GM12878 (cell line): ENCODE data around the gene PIF1. TPM values are rescaled to one million over a fixed set of nuclear protein-coding genes. Genes with fewer than 3 reads are reported as not detected.

Experiments
- ATAC-seq: fragments of 200-7000 bp; cut with Tn5 transposase; 3 replicates; pipeline ENCODE4 v1.9.1; 2020; ENCODE audit warnings: mild to moderate bottlenecking, moderate library complexity
- BruUV-seq: library from RNA; stranded (reverse); fragments of 400-500 nt; replicated peaks from 2 replicates; lab custom pipeline; 2021; lab: Mats Ljungman, UMichigan
- CTCF ChIA-PET: fragments of 300-600 bp; sonication (Branson Sonifier 250); formaldehyde crosslinking; extraction: SDS; loops from one replicate; lab custom pipeline; 2021; ENCODE audit warnings: inconsistent platforms; lab: Yijun Ruan, JAX
- POLR2A ChIA-PET: fragments of 350-600 bp; formaldehyde crosslinking; extraction: SDS; loops from one replicate; lab custom pipeline; 2021; ENCODE audit warnings: inconsistent platforms; lab: Charles Lee
- RAD21 ChIA-PET: fragments of 300-600 bp; sonication (Branson Sonifier 250); formaldehyde crosslinking; loops from one replicate; lab custom pipeline; 2023; ENCODE audit warnings: antibody characterized with exemption; ENCODE audit not compliant: unreplicated experiment; lab: Charles Lee
- SMC1A ChIA-PET: fragments of 300-600 bp; sonication (Branson Sonifier 250); formaldehyde crosslinking; loops from one replicate; lab custom pipeline; 2023; ENCODE audit not compliant: unreplicated experiment, uncharacterized antibody; lab: Charles Lee
- DNase-seq: peaks from one replicate; pipeline ENCODE4 v3.0.0-alpha.2; 2011; ENCODE audit warnings: low read depth, low spot score
- FAIRE-seq: peaks from 3 replicates; lab custom pipeline; 2011; peaks lifted over from hg19 to GRCh38; lab: Jason Lieb, UNC
- H2AFZ ChIP-seq: 2 replicates; pipeline ENCODE4 v1.6.0; 2011; ENCODE audit warnings: low read depth, low read length, control low read depth; ENCODE audit not compliant: control insufficient read depth
- H3K27ac ChIP-seq: 2 replicates; pipeline ENCODE4 v1.5.1; 2011; ENCODE audit warnings: control low read depth; ENCODE audit not compliant: control insufficient read depth, insufficient read depth
- H3K27me3 ChIP-seq, 2 experiments: replicated peaks in 1 of 2; 2 replicates each; pipeline versions ENCODE4 v1.6.0 to v1.6.1; 2011; ENCODE audit warnings: low read length in 1 of 2; ENCODE audit not compliant: control insufficient read depth in 2 of 2, insufficient read depth in 2 of 2
- H3K36me3 ChIP-seq, 2 experiments: 2 replicates each; pipeline ENCODE4 v1.5.1; 2011; ENCODE audit warnings: low read length in 1 of 2; ENCODE audit not compliant: control insufficient read depth in 2 of 2, insufficient read depth in 2 of 2
- H3K4me1 ChIP-seq: 2 replicates; pipeline ENCODE4 v1.6.1; 2011; ENCODE audit warnings: mild to moderate bottlenecking, low read length, moderate library complexity, mixed read lengths; ENCODE audit not compliant: control insufficient read depth, insufficient read depth
- H3K4me2 ChIP-seq: 2 replicates; pipeline ENCODE4 v1.6.0; 2011; ENCODE audit warnings: control low read depth; ENCODE audit not compliant: control insufficient read depth, insufficient read depth
- H3K4me3 ChIP-seq: fragments of 200-600 bp; sonication (generic); 2 replicates; pipeline ENCODE4 v1.5.1; 2016
- H3K79me2 ChIP-seq: 2 replicates; pipeline ENCODE4 v1.6.0; 2011; ENCODE audit warnings: low read length; ENCODE audit not compliant: control insufficient read depth, insufficient read depth
- H3K9ac ChIP-seq: 2 replicates; pipeline ENCODE4 v1.8.0; 2011; ENCODE audit warnings: low read length, control low read depth, mixed read lengths; ENCODE audit not compliant: control insufficient read depth, insufficient read depth
- H3K9me3 ChIP-seq: replicated peaks from 3 replicates; pipeline ENCODE4 v1.5.1; 2011; ENCODE audit warnings: mild to moderate bottlenecking, low read length; ENCODE audit not compliant: control insufficient read depth, insufficient read depth
- H4K20me1 ChIP-seq: 2 replicates; pipeline ENCODE4 v1.6.0; 2011; ENCODE audit not compliant: control insufficient read depth, insufficient read depth
- CHD1 ChIP-seq: IDR thresholded peaks from 2 replicates; pipeline ENCODE4 v1.6.1; 2012; ENCODE audit warnings: low read depth, low read length, improper control_type of control experiment
- ESRRA ChIP-seq: IDR thresholded peaks from 2 replicates; pipeline ENCODE4 v1.6.1; 2012; ENCODE audit warnings: mild to moderate bottlenecking, low read length, improper control_type of control experiment
- EZH2 ChIP-seq: IDR thresholded peaks from 2 replicates; pipeline ENCODE4 v1.6.1; 2012; ENCODE audit warnings: low read depth, mild to moderate bottlenecking, control low read depth, inconsistent platforms, low read length, borderline replicate concordance; ENCODE audit not compliant: control insufficient read depth
- GABPA ChIP-seq: IDR thresholded peaks from 2 replicates; pipeline ENCODE4 v1.6.1; 2014; ENCODE audit warnings: antibody characterized with exemption, low read depth, mild to moderate bottlenecking, inconsistent platforms
- IKZF1 ChIP-seq: fragments of 450-650 bp; conservative IDR thresholded peaks from 2 replicates; pipeline ENCODE4 v1.6.1; 2017; ENCODE audit warnings: antibody characterized with exemption, mild to moderate bottlenecking
- POLR2A ChIP-seq: IDR thresholded peaks from 2 replicates; pipeline ENCODE4 v1.6.1; 2011; ENCODE audit warnings: low read depth, mild to moderate bottlenecking, low read length
- TBL1XR1 ChIP-seq: IDR thresholded peaks from 2 replicates; pipeline ENCODE4 v1.6.1; 2012; ENCODE audit warnings: low read depth, low read length, improper control_type of control experiment
- WGBS: methylation state at CpG from one replicate; pipeline ENCODE4 v1.1.6; 2016; ENCODE audit warnings: low lambda C conversion rate; ENCODE audit not compliant: insufficient replicate concordance, insufficient coverage; ENCODE audit errors: missing lambda C conversion rate; 5-methylcytosine and 5-hydroxymethylcytosine counted together
- in situ Hi-C: fragments of 300-500 bp; cut with MboI; formaldehyde crosslinking; loops from 9 replicates; pipeline ENCODE4 v1.14.3; 2018; ENCODE audit warnings: mixed read lengths
- intact Hi-C: fragments of 100-400 bp; cut with micrococcal nuclease; formaldehyde crosslinking; loops from one replicate; pipeline ENCODE4 v1.14.2; 2022; ENCODE audit not compliant: unreplicated experiment
- polyA plus RNA-seq, 11 experiments: library from polyadenylated mRNA; depleted of rRNA in 4 of 11; unstranded in 6 of 11; stranded (reverse) in 5 of 11; fragments of >200 nt; fragmentation: Nextera tagmentation in 4 of 11; fragmentation: Illumina TruSeq in 1 of 11; extraction: Ambion mirVana in 4 of 11; extraction: Trizol in 1 of 11; gene quantifications; 1 replicate in 1 of 11; 2 replicates in 10 of 11; pipeline versions ENCODE4 v1.2.1 to v1.2.3, GENCODE V29; 2011 to 2016; ENCODE audit warnings: inconsistent platforms in 2 of 11, missing spikeins in 2 of 11, low read depth in 1 of 11
- total RNA-seq, 4 experiments: library from RNA; depleted of rRNA in 3 of 4; stranded (reverse); fragments of >200 nt in 3 of 4; fragmentation: Illumina TruSeq in 1 of 4; extraction: Trizol in 1 of 4; gene quantifications; 2 replicates each; pipeline versions ENCODE4 v1.2.1 to v1.2.3, GENCODE V29; 2013 to 2021
- TF ChIP-seq, protein P1 (sequence below): fragments of 450-650 bp; IDR thresholded peaks from 2 replicates; pipeline ENCODE4 v1.6.1; 2014; ENCODE audit warnings: mild to moderate bottlenecking
- TF ChIP-seq, protein P2 (sequence below): fragments of 450-650 bp; IDR thresholded peaks from 2 replicates; pipeline ENCODE4 v1.6.1; 2018; ENCODE audit warnings: mild to moderate bottlenecking, low read depth, moderate library complexity; ENCODE audit not compliant: partially characterized antibody
- TF ChIP-seq, protein P3 (sequence below): IDR thresholded peaks from 2 replicates; pipeline ENCODE4 v1.6.1; 2012; ENCODE audit warnings: mild to moderate bottlenecking, low read depth, low read length
- TF ChIP-seq, protein P4 (sequence below): fragments of 450-650 bp; formaldehyde crosslinking; IDR thresholded peaks from 2 replicates; pipeline ENCODE4 v1.4.0; 2020; ENCODE audit warnings: mild to moderate bottlenecking, moderate library complexity
- TF ChIP-seq, protein P5 (sequence below): IDR thresholded peaks from 2 replicates; pipeline ENCODE4 v1.6.1; 2011; ENCODE audit warnings: low read depth, mild to moderate bottlenecking, low read length, moderate library complexity, borderline replicate concordance; ENCODE audit errors: extremely low read depth

The PIF1 gene
- total and polyA plus RNA-seq, 10 of the 15 experiments (the other 5 are each of a cell fraction or from before 2014, with no cell fraction given) = 3.7 to 68.9 (median 31.1) TPM

DNA sequence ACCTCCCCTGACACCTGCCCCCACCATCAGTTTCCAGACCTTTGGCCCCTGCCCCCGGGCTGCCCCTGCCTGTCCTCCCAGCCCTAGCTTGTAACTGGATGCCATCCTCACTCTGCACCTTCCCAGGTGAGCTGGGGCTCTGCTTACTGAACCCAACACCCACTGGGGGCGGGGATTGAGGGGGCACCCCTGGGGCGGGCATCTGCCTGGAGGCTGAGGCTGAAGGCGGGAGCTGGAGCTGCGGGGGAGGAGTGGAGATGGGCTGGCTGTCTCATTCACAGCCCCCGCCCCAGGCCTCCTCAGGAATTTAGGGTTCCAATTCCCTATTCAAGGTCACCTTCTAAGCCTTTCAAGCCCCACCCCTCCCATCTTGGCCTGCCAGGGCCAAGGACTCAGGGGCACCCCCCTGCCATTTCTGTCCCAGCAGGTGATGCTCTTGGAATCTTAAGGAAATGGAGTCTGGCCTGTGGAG is 17.7 kb downstream of the PIF1 start:
- H3K4me2 ChIP-seq = no peak overlapping the region
- no peaks in the 10 kb centered on the region for H4K20me1 ChIP-seq
- DNase-seq (no peak), ATAC-seq (no peak), FAIRE-seq (no peak)
- WGBS = 56% methylated on average over 6 of the region's 6 CpGs
- peaks cover 13% of the 10 kb centered on the region for H3K4me1 ChIP-seq
- no TSS peak for BruUV-seq
- no peaks in the 10 kb centered on the region for H3K27me3 ChIP-seq
- ChIA-PET RAD21 (interaction anchor here (2.1 to 12.2 kb wide), 5 partner anchors 58 to 86 kb away, joined by 6 to 148 read pairs (median 97); no protein-coding TSS in a partner anchor), SMC1A (interaction anchor here (1.9 to 16.7 kb wide), 3 partner anchors 62 to 87 kb away, joined by 4 to 308 read pairs (median 169); no protein-coding TSS in a partner anchor), CTCF (interaction anchor here (3.8 to 17.1 kb wide), 3 partner anchors 54 to 72 kb away, joined by 15 to 529 read pairs (median 60); no protein-coding TSS in a partner anchor), POLR2A (interaction anchor here (0.7 to 1.2 kb wide), 2 partner anchors 67 to 180 kb away, joined by 3 read pairs; no protein-coding TSS in a partner anchor)
- no peak overlapping the region for H3K9ac ChIP-seq
- H3K4me3 ChIP-seq = no peak overlapping the region
- intact Hi-C loops = no loop called here
- H3K36me3 ChIP-seq = no peaks in the 10 kb centered on the region
- no peak overlapping the region for H3K27ac ChIP-seq
- no peaks in the 10 kb centered on the region for H3K79me2 ChIP-seq
- no peaks in the 10 kb centered on the region for H3K9me3 ChIP-seq
- no peak overlapping the region for H2AFZ ChIP-seq
- in situ Hi-C loops = no loop called here
- TF ChIP-seq ESRRA (no peak), GABPA (no peak), EZH2 (no peak), CHD1 (no peak), TBL1XR1 (no peak), IKZF1 (no peak), POLR2A (no peak)
- TF ChIP-seq, protein P1, sequence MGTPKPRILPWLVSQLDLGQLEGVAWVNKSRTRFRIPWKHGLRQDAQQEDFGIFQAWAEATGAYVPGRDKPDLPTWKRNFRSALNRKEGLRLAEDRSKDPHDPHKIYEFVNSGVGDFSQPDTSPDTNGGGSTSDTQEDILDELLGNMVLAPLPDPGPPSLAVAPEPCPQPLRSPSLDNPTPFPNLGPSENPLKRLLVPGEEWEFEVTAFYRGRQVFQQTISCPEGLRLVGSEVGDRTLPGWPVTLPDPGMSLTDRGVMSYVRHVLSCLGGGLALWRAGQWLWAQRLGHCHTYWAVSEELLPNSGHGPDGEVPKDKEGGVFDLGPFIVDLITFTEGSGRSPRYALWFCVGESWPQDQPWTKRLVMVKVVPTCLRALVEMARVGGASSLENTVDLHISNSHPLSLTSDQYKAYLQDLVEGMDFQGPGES = no peak
- TF ChIP-seq, protein P2, sequence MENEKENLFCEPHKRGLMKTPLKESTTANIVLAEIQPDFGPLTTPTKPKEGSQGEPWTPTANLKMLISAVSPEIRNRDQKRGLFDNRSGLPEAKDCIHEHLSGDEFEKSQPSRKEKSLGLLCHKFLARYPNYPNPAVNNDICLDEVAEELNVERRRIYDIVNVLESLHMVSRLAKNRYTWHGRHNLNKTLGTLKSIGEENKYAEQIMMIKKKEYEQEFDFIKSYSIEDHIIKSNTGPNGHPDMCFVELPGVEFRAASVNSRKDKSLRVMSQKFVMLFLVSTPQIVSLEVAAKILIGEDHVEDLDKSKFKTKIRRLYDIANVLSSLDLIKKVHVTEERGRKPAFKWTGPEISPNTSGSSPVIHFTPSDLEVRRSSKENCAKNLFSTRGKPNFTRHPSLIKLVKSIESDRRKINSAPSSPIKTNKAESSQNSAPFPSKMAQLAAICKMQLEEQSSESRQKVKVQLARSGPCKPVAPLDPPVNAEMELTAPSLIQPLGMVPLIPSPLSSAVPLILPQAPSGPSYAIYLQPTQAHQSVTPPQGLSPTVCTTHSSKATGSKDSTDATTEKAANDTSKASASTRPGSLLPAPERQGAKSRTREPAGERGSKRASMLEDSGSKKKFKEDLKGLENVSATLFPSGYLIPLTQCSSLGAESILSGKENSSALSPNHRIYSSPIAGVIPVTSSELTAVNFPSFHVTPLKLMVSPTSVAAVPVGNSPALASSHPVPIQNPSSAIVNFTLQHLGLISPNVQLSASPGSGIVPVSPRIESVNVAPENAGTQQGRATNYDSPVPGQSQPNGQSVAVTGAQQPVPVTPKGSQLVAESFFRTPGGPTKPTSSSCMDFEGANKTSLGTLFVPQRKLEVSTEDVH = no peak
- TF ChIP-seq, protein P3, sequence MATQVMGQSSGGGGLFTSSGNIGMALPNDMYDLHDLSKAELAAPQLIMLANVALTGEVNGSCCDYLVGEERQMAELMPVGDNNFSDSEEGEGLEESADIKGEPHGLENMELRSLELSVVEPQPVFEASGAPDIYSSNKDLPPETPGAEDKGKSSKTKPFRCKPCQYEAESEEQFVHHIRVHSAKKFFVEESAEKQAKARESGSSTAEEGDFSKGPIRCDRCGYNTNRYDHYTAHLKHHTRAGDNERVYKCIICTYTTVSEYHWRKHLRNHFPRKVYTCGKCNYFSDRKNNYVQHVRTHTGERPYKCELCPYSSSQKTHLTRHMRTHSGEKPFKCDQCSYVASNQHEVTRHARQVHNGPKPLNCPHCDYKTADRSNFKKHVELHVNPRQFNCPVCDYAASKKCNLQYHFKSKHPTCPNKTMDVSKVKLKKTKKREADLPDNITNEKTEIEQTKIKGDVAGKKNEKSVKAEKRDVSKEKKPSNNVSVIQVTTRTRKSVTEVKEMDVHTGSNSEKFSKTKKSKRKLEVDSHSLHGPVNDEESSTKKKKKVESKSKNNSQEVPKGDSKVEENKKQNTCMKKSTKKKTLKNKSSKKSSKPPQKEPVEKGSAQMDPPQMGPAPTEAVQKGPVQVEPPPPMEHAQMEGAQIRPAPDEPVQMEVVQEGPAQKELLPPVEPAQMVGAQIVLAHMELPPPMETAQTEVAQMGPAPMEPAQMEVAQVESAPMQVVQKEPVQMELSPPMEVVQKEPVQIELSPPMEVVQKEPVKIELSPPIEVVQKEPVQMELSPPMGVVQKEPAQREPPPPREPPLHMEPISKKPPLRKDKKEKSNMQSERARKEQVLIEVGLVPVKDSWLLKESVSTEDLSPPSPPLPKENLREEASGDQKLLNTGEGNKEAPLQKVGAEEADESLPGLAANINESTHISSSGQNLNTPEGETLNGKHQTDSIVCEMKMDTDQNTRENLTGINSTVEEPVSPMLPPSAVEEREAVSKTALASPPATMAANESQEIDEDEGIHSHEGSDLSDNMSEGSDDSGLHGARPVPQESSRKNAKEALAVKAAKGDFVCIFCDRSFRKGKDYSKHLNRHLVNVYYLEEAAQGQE = no peak
- TF ChIP-seq, protein P4, sequence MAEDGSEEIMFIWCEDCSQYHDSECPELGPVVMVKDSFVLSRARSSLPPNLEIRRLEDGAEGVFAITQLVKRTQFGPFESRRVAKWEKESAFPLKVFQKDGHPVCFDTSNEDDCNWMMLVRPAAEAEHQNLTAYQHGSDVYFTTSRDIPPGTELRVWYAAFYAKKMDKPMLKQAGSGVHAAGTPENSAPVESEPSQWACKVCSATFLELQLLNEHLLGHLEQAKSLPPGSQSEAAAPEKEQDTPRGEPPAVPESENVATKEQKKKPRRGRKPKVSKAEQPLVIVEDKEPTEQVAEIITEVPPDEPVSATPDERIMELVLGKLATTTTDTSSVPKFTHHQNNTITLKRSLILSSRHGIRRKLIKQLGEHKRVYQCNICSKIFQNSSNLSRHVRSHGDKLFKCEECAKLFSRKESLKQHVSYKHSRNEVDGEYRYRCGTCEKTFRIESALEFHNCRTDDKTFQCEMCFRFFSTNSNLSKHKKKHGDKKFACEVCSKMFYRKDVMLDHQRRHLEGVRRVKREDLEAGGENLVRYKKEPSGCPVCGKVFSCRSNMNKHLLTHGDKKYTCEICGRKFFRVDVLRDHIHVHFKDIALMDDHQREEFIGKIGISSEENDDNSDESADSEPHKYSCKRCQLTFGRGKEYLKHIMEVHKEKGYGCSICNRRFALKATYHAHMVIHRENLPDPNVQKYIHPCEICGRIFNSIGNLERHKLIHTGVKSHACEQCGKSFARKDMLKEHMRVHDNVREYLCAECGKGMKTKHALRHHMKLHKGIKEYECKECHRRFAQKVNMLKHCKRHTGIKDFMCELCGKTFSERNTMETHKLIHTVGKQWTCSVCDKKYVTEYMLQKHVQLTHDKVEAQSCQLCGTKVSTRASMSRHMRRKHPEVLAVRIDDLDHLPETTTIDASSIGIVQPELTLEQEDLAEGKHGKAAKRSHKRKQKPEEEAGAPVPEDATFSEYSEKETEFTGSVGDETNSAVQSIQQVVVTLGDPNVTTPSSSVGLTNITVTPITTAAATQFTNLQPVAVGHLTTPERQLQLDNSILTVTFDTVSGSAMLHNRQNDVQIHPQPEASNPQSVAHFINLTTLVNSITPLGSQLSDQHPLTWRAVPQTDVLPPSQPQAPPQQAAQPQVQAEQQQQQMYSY (CRISPR knock-in tag) = no peak
- TF ChIP-seq, protein P5, sequence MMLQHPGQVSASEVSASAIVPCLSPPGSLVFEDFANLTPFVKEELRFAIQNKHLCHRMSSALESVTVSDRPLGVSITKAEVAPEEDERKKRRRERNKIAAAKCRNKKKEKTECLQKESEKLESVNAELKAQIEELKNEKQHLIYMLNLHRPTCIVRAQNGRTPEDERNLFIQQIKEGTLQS = no peak
